GM18526 (cell line): ENCODE measurements around the gene NXNL2.

Source experiments
- POLR2A ChIP-seq: IDR thresholded peaks from 3 replicates; pipeline ENCODE4 v1.6.1; 2011; ENCODE audit not compliant: insufficient read length; ENCODE audit errors: extremely low read depth

NXNL2 gene

DNA sequence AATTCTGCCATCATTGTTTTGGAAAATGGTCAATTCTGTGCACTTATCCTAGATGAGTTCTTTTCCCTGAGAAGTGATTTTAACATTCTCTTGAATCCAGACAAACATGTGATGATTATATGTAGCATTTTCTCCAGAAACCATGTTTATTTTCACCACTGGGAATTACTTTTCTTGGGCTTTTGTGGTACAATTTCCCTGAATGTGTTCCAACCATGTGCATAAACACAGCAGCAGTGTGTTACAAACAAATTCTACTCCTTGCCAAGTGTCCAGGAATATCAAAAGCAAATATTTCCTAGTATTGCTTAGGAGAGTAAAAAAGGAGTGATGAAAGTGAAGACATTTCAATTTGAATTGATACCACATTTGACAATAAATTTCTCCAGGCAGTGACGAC is 50.4 kb downstream of the NXNL2 start:
- no peak for TF ChIP-seq POLR2A

DNA sequence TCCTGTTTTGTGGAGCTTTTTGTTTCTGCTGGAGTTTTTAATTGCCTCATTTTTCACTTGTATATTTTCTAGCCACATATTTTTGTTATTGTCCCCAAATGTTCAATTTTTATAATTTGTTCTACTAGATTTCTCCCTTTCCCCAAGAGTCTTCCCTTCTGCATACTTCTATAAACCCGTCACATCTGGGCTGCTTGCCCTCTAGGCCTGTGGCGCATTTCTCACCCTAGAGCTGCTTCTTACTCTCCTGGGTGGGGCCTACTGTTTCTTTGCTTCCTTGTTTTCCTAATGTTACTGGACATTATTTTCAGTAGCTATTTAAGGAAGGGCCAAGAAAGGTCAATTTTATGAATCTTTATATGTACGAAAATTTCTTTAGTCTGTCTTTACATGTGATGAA is 51.5 kb downstream of the NXNL2 start:
- TF ChIP-seq POLR2A: no peak

DNA sequence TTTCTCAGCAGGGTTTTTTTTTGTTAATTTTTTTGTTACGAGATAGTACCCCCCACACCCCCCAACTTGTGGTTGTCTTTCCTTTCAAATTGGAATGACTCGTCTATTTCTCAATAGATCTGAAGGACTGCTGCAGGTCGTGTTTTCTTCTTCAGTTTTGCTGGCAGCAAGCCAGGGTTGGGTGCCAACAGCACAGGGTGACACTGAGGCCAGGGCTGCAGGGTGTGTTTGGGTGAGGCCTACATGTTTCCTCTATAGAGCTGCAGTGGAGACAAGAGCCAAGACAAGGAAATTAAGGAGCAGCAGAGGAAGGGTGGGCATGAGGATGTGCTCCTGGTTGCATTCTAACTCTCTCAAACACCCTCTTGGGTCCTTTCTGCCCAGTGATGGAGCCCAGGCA is 52.2 kb downstream of the NXNL2 start:
- TF ChIP-seq POLR2A: no peak

DNA sequence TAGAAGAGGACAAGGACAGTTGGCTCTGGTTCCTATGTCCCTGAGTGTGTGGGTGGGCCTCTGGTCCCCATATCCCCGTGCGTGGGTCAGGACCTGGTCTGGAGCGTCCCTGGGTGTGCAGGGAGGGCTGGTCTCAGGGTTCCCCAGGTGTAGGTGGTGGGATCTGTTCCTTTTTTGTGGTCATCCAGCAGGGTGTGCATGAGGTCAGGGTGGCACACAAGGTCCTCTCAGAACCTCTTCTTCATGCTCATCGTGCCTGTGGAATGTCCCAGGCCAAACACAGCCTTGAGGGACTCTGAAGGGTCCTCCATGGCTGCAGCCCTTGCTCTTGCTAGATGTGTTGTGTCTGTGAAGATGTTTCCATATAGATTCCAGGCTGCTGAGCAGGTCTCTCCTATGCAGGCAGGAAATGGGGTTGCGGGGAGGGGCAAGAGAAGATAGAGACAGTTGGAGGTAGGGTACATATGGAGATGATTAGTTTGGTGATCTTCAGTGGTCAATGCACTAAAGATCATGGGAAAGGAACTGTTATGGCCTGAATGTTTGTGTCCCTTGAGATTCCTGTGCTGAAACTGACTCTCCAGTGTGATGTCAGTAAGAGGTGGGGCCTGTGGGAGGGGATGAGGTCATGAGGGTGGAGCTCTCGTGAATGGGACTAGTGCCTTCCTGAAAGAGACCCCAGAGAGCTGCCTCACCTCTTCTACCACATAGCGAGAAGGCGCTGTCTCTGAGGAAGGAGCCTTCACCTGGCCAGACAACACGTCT is 53.1 kb downstream of the NXNL2 start:
- TF ChIP-seq POLR2A: no peak

DNA sequence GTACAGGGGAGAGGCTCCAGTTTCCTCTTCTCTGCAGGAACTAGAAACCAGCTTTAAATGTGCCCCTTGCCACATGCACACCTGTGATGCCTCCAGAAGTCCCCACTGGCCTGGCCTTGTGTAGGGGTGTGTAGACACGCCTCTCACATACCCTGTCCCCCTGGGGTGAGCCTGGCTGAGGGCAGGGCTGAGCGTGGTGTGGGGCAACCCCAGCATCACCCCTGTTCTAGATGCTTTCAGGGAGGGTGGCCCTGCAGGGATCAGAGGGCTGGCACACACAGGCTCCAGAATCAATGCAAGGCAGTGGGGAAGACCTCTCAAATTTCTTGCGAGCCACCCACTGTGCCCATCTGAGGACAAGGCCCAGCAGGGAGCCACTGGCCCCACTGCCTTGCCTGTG is 54.7 kb downstream of the NXNL2 start:
- TF ChIP-seq POLR2A: no peak

DNA sequence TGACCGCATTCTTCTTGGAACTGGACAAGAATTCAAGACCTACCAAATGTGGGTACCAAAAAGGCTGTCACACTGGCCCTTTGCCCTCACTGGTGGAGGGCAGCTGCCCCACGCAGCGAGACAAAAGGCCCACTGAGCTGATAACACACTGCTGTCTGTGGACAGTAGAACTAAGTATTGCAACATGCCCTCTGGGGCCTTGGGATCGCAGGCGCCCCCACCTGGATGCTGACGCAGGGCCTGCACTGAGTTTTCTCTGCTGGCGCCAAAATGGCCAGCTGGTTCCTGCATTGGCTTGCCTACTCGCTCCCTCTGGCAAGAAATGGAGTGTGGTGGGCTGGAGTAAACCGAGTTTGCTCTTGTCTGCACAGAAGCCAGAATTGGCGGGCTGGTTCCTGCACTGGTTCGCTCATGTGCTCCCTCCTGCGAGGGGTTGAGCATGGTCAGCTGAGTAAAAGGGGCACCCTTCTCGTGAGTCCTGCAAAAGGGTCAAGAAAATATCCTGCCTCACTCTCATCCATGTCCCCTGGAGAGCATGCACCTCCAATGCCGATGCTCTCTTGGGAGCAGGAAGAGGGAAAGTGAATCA is 55.7 kb downstream of the NXNL2 start:
- TF ChIP-seq POLR2A: no peak

DNA sequence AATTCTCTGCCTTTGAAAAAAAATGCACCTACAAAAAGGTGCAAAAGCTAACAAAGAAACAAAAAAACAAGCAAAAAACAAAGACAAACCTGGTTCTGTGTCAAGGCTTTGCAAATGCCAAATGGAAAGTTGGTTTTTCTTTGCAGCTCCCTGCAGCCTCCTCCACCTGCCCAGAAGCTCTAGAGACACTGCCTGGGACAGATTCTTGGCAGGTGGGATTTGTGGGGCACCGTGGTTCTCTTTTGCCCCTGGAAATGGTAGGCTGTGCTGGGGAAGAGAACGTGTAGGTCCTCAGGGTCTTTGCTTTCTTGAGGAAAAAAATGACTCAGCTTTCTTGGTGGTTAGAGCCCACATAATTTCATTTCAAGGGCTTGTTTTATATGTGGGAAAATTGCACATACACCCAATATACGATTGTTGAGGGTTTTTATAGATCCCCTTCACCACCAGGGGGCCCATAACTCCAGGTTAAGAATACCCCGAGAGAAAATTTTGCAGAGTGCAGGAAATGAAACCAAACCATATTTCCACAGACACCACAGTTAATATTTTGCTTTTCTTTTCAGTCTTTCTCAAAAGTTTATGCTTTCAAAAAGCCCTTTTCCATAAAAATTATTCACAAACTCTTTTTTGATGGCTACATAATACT is 58.7 kb downstream of the NXNL2 start:
- TF ChIP-seq POLR2A: no peak
